Gastrocnemius medialis (tissue), 4 donors: ENCODE results near the gene CDH23.

Experiments used
- CTCF ChIP-seq, 5 experiments: fragments of 450-650 bp in 3 of 5; fragments of 200-600 bp in 2 of 5; sonication (generic) in 2 of 5; IDR thresholded peaks in 4 of 5; conservative IDR thresholded peaks in 1 of 5; 1 replicate in 4 of 5; 2 replicates in 1 of 5; pipeline ENCODE4 v1.5.1; 2016 to 2019; ENCODE audit warnings: antibody characterized with exemption in 5 of 5, mild to moderate bottlenecking in 3 of 5, moderate library complexity in 3 of 5
- POLR2A ChIP-seq, 2 donors: fragments of 450-650 bp; IDR thresholded peaks; one replicate each; pipeline ENCODE4 v1.6.1; 2017; ENCODE audit warnings: antibody characterized with exemption in 2 of 2, mild to moderate bottlenecking in 2 of 2, moderate library complexity in 2 of 2

DNA sequence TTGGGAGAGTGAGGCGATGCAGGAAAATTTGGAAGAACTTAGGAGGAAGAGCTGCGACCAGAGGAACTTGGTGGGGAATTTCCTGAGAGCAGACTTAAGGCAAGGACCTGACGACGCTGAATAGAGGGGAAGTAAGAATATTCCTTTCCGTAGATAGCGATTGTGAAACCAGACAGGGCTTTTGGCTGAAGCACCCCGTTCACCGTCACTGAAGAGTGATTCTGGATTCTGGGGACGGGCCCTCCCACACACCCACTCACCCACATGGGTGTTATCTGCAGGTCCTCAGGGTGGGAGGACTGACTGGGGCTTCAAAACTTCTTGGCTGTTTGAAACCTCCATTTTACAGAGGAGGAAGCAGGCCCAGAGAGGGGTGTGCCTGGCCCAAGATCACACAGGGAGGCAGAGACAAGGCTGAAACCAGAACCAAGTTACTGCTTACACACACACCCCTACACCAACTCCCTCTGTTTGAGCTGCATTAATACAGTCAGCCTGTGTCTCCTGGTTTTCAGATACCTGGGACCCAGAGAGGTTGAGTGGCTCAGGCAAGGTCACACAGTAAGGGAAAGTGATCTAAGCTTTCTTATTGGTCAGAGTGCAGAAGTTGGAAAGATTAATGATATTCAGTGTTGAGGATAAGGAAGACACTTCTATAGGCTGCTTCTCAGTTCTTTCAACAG, 37.2 kb upstream of the CDH23 start:
- TF ChIP-seq CTCF (IDR thresholded peaks at IDR 0.05 in 4 of 5, conservative IDR thresholded peaks at IDR 0.05 in 1 of 5) (no peak), POLR2A (IDR thresholded peaks at IDR 0.05) (no peak)
